Stimulated activated naive B cell treated with anti-CD40 and anti-IgM and Interleukin-4, amounts not matched to agents 10 μg/mL and 1 μg/mL and 100 μg/mL, for 72 hours (primary cell): Measurements from ENCODE around the gene IQSEC1.

Experiments used
- ATAC-seq, 2 donors: fragments of 150-1000 bp; cut with Tn5 transposase; replicated peaks; 2 replicates each; pipeline ENCODE4 v1.10.0; 2021; ENCODE audit warnings: moderate library complexity in 1 of 2
- DNase-seq: peaks from one replicate; pipeline ENCODE4 v3.0.0; 2021
- H3K27ac Mint-ChIP-seq: one replicate; pipeline ENCODE4 v1.8.0; 2022; ENCODE audit warnings: mild to moderate bottlenecking, mixed read lengths
- H3K27me3 Mint-ChIP-seq, 2 donors: one replicate each; pipeline ENCODE4 v1.8.0; 2022; ENCODE audit warnings: mixed read lengths in 2 of 2
- H3K36me3 Mint-ChIP-seq, 2 donors: one replicate each; pipeline ENCODE4 v1.8.0; 2022; ENCODE audit warnings: mixed read lengths in 2 of 2, mild to moderate bottlenecking in 1 of 2
- H3K4me1 Mint-ChIP-seq, 2 donors: one replicate each; pipeline ENCODE4 v1.8.0; 2022; ENCODE audit warnings: mixed read lengths in 2 of 2, mild to moderate bottlenecking in 1 of 2
- H3K4me3 Mint-ChIP-seq, 2 donors: one replicate each; pipeline ENCODE4 v1.8.0; 2022; ENCODE audit warnings: mild to moderate bottlenecking in 2 of 2, mixed read lengths in 2 of 2, moderate library complexity in 1 of 2
- H3K9me3 Mint-ChIP-seq, 2 donors: one replicate each; pipeline ENCODE4 v1.8.0; 2022; ENCODE audit warnings: mixed read lengths in 2 of 2, mild to moderate bottlenecking in 1 of 2

Gene IQSEC1

GRCh38 chr3:13023971-13024764, 49.1 kb downstream of the IQSEC1 start:
- H3K9me3 Mint-ChIP-seq, result peaks cover 4 to 9% of the 10 kb centered on the region in 2 donors
- peak overlapping the region; percentile 78 for H3K27ac Mint-ChIP-seq
- ATAC-seq (no peak), DNase-seq (no peak)
- peaks cover 53 to 91% of the 10 kb centered on the region in 2 donors for H3K4me1 Mint-ChIP-seq
- peaks cover 7 to 18% of the 10 kb centered on the region in 2 donors for H3K36me3 Mint-ChIP-seq
- peak overlapping the region in 1 of 2 donors; percentile 25 for H3K4me3 Mint-ChIP-seq
- H3K27me3 Mint-ChIP-seq, result no peaks in the 10 kb centered on the region

GRCh38 chr3:13023235-13023970, 49.8 kb downstream of the IQSEC1 start:
- Mint-ChIP-seq H3K4me3 (peak overlapping the region; percentile 84 to 98), H3K27ac (peak overlapping the region; percentile 95), H3K9me3 (peaks cover 4 to 9% of the 10 kb centered on the region in 2 donors), H3K36me3 (peaks cover 7 to 18% of the 10 kb centered on the region in 2 donors), H3K4me1 (peaks cover 51 to 94% of the 10 kb centered on the region in 2 donors), H3K27me3 (no peaks in the 10 kb centered on the region)
- peak; percentile 65 to 69 for ATAC-seq
- peak; percentile 85 for DNase-seq

- H3K4me3 Mint-ChIP-seq, result peak overlapping the region; percentile 84 to 98
Observed at GRCh38 chr3:13022348-13023234, 50.6 kb downstream of the IQSEC1 start.

GRCh38 chr3:13021141-13022114, 51.8 kb downstream of the IQSEC1 start:
- Mint-ChIP-seq H3K9me3 (peaks cover 4 to 9% of the 10 kb centered on the region in 2 donors), H3K27me3 (no peaks in the 10 kb centered on the region), H3K4me3 (peak overlapping the region; percentile 84 to 98), H3K36me3 (peaks cover 14 to 28% of the 10 kb centered on the region in 2 donors), H3K27ac (peak overlapping the region; percentile 95), H3K4me1 (peaks cover 56 to 95% of the 10 kb centered on the region in 2 donors)
- DNase-seq (peak; percentile 73), ATAC-seq (peak; percentile 53 to 64)

More at GRCh38 chr3:13022348-13023234, 50.6 kb downstream of the IQSEC1 start:
- peaks cover 4 to 9% of the 10 kb centered on the region in 2 donors for H3K9me3 Mint-ChIP-seq
- no peak for DNase-seq
- peak; percentile 45 to 48 for ATAC-seq
- peaks cover 9 to 20% of the 10 kb centered on the region in 2 donors for H3K36me3 Mint-ChIP-seq
- H3K27ac Mint-ChIP-seq, result peak overlapping the region; percentile 95
- no peaks in the 10 kb centered on the region for H3K27me3 Mint-ChIP-seq
- peaks cover 54 to 95% of the 10 kb centered on the region in 2 donors for H3K4me1 Mint-ChIP-seq

- peak overlapping the region; percentile 81 for H3K27ac Mint-ChIP-seq
- no peaks in the 10 kb centered on the region for H3K27me3 Mint-ChIP-seq
- ATAC-seq, result no peak
- H3K4me3 Mint-ChIP-seq, result peak overlapping the region; percentile 84 to 98
- no peak for DNase-seq
- peaks cover 4 to 9% of the 10 kb centered on the region in 2 donors for H3K9me3 Mint-ChIP-seq
- peaks cover 12 to 28% of the 10 kb centered on the region in 2 donors for H3K36me3 Mint-ChIP-seq
- peaks cover 56 to 95% of the 10 kb centered on the region in 2 donors for H3K4me1 Mint-ChIP-seq
Observed at GRCh38 chr3:13020159-13020750, 53.0 kb downstream of the IQSEC1 start.

- Mint-ChIP-seq H3K27me3 (no peaks in the 10 kb centered on the region), H3K9me3 (peaks cover 2 to 6% of the 10 kb centered on the region in 2 donors), H3K36me3 (peaks cover 12 to 27% of the 10 kb centered on the region in 2 donors), H3K27ac (peak overlapping the region; percentile 81), H3K4me1 (peaks cover 51 to 95% of the 10 kb centered on the region in 2 donors), H3K4me3 (peak overlapping the region; percentile 84 to 98)
- no peak for ATAC-seq
- no peak for DNase-seq
Observed at GRCh38 chr3:13019243-13020095, 53.8 kb downstream of the IQSEC1 start.

GRCh38 chr3:13018561-13019242, 54.5 kb downstream of the IQSEC1 start:
- no peaks in the 10 kb centered on the region for H3K9me3 Mint-ChIP-seq
- H3K36me3 Mint-ChIP-seq, result peaks cover 12 to 21% of the 10 kb centered on the region in 2 donors
- peaks cover 47 to 95% of the 10 kb centered on the region in 2 donors for H3K4me1 Mint-ChIP-seq
- no peak for DNase-seq
- no peak for ATAC-seq
- peak overlapping the region; percentile 84 to 86 for H3K4me3 Mint-ChIP-seq
- H3K27ac Mint-ChIP-seq, result peak overlapping the region; percentile 89
- H3K27me3 Mint-ChIP-seq, result no peaks in the 10 kb centered on the region

GRCh38 chr3:13018043-13018451, 55.2 kb downstream of the IQSEC1 start:
- Mint-ChIP-seq H3K4me1 (peaks cover 50 to 95% of the 10 kb centered on the region in 2 donors), H3K9me3 (no peaks in the 10 kb centered on the region), H3K36me3 (peaks cover 12 to 21% of the 10 kb centered on the region in 2 donors), H3K27ac (peak overlapping the region; percentile 93), H3K27me3 (no peaks in the 10 kb centered on the region), H3K4me3 (peak overlapping the region; percentile 81 to 86)
- ATAC-seq (no peak), DNase-seq (no peak)

GRCh38 chr3:13017361-13018042, 55.7 kb downstream of the IQSEC1 start:
- no peak for ATAC-seq
- H3K27me3 Mint-ChIP-seq, result no peaks in the 10 kb centered on the region
- peak overlapping the region; percentile 81 to 86 for H3K4me3 Mint-ChIP-seq
- no peaks in the 10 kb centered on the region for H3K9me3 Mint-ChIP-seq
- H3K36me3 Mint-ChIP-seq, result peaks cover 12 to 21% of the 10 kb centered on the region in 2 donors
- peaks cover 48 to 95% of the 10 kb centered on the region in 2 donors for H3K4me1 Mint-ChIP-seq
- H3K27ac Mint-ChIP-seq, result peak overlapping the region; percentile 93
- no peak for DNase-seq

- Mint-ChIP-seq H3K27ac (peak overlapping the region; percentile 93), H3K9me3 (no peaks in the 10 kb centered on the region), H3K36me3 (peaks cover 12 to 22% of the 10 kb centered on the region in 2 donors), H3K4me3 (peak overlapping the region; percentile 81 to 86), H3K4me1 (peaks cover 54 to 95% of the 10 kb centered on the region in 2 donors), H3K27me3 (no peaks in the 10 kb centered on the region)
- DNase-seq (no peak), ATAC-seq (no peak)
Observed at GRCh38 chr3:13016721-13017255, 56.4 kb downstream of the IQSEC1 start.
